BJ (cell line): ENCODE results near the gene TMEM258. TPM values are rescaled to one million over a fixed set of nuclear protein-coding genes. Genes with fewer than 3 reads are reported as not detected.
A peak's percentile ranks its signal among the peaks of the same experiment; 100 is the strongest.

Source experiments
- CTCF ChIA-PET: fragments of 350-600 bp; formaldehyde crosslinking; extraction: SDS; loops from one replicate; lab custom pipeline; 2021; ENCODE audit warnings: antibody characterized with exemption, inconsistent platforms; lab: Yijun Ruan, JAX
- POLR2A ChIA-PET: fragments of 300-600 bp; sonication (Branson Sonifier 250); formaldehyde crosslinking; extraction: SDS; loops from one replicate; lab custom pipeline; 2021; ENCODE audit warnings: antibody characterized with exemption; lab: Charles Lee
- DNase-seq: peaks from one replicate; pipeline ENCODE4 v3.0.0-alpha.2; 2011; ENCODE audit warnings: low read depth
- H3K27me3 ChIP-seq: 2 replicates; pipeline ENCODE4 v1.6.0; 2011; ENCODE audit warnings: low read length; ENCODE audit not compliant: control insufficient read depth, insufficient read depth
- H3K36me3 ChIP-seq: 2 replicates; pipeline ENCODE4 v1.5.1; 2011; ENCODE audit warnings: low read length; ENCODE audit not compliant: control insufficient read depth, insufficient read depth
- H3K4me3 ChIP-seq: 2 replicates; pipeline ENCODE4 v1.5.1; 2011; ENCODE audit warnings: low read depth, mild to moderate bottlenecking, control low read depth, low read length
- CTCF ChIP-seq: IDR thresholded peaks from 2 replicates; pipeline ENCODE4 v1.5.1; 2011; ENCODE audit warnings: low read depth, mild to moderate bottlenecking, control low read depth, inconsistent platforms, low read length, moderate library complexity; ENCODE audit not compliant: insufficient read depth
- polyA minus RNA-seq: library from RNA; depleted of rRNA, polyadenylated mRNA; stranded (reverse); fragments of >200 nt; gene quantifications from 2 replicates; pipeline ENCODE4 v1.2.3, GENCODE V29; 2011; rRNA and poly(A)+ RNA removed
- polyA plus RNA-seq: library from polyadenylated mRNA; depleted of rRNA; stranded (reverse); fragments of >200 nt; gene quantifications from 2 replicates; pipeline ENCODE4 v1.2.3, GENCODE V29; 2011; rRNA removed

The TMEM258 gene
- polyA plus RNA-seq (371 and 399 TPM in 2 replicates), polyA minus RNA-seq (72.7 and 128 TPM in 2 replicates)

GRCh38 chr11:61792310-61793082 is at the start of gene TMEM258, which contains the start of gene FEN1:
Gene TMEM258, minus strand, starts transcription at chr11:61792599. Its CDS starts 41 bp downstream, at chr11:61792558.
Gene FEN1, plus strand, starts transcription at chr11:61792911. Its CDS starts 2,451 bp downstream, at chr11:61795362.
- POLR2A ChIA-PET = no interaction called here
- CTCF ChIA-PET = interaction anchor here (0.7 to 2.8 kb wide), 8 partner anchors 36 to 518 kb away, joined by 3 to 11 read pairs (median 6); partner anchors contain the start of gene FADS2
- peak; percentile 71 for DNase-seq
- H3K36me3 ChIP-seq = peaks cover 20% of the 10 kb centered on the region
- no peaks in the 10 kb centered on the region for H3K27me3 ChIP-seq
- no peak for TF ChIP-seq CTCF
- H3K4me3 ChIP-seq = peak within 1 kb of the TSS; percentile 81

- DNase-seq = no peak
- no peak overlapping the region for H3K4me3 ChIP-seq
- ChIA-PET POLR2A (no interaction called here), CTCF (interaction anchor here (1.1 kb wide), 1 partner anchor 29 kb away, joined by 3 read pairs; no protein-coding TSS in a partner anchor)
- TF ChIP-seq CTCF = no peak
- peaks cover 31% of the 10 kb centered on the region for H3K36me3 ChIP-seq
- H3K27me3 ChIP-seq = no peaks in the 10 kb centered on the region
Measured at GRCh38 chr11:61841636-61842527, 49.5 kb upstream of the TMEM258 start.

- CTCF ChIA-PET = interaction anchor here (0.8 to 0.9 kb wide), 2 partner anchors 13 to 44 kb away, joined by 3 read pairs; no protein-coding TSS in a partner anchor
- no peak for DNase-seq
- no peak for TF ChIP-seq CTCF
- Histone ChIP-seq H3K27me3 (no peaks in the 10 kb centered on the region), H3K36me3 (peaks cover 29% of the 10 kb centered on the region), H3K4me3 (no peak overlapping the region)
- POLR2A ChIA-PET = no interaction called here
Measured at GRCh38 chr11:61840371-61840770, 48.0 kb upstream of the TMEM258 start.

GRCh38 chr11:61839742-61840141 is 47.3 kb upstream of the TMEM258 start:
- Histone ChIP-seq H3K4me3 (no peak overlapping the region), H3K36me3 (peaks cover 25% of the 10 kb centered on the region), H3K27me3 (no peaks in the 10 kb centered on the region)
- no peak for TF ChIP-seq CTCF
- POLR2A ChIA-PET = no interaction called here
- CTCF ChIA-PET = interaction anchor here (0.8 kb wide), 1 partner anchor 43 kb away, joined by 3 read pairs; no protein-coding TSS in a partner anchor
- no peak for DNase-seq
